ENCODE results near the gene LHFPL6. TPM values are rescaled to one million over a fixed set of nuclear protein-coding genes. Genes with fewer than 3 reads are reported as not detected.

The LHFPL6 gene
- total RNA-seq, 4 donors from 2014 or later, result 3.7 to 40.4 (median 8.0) TPM

GRCh38 chr13:39578821-39579291 is 24.1 kb downstream of the LHFPL6 start:
- TF ChIP-seq CTCF (IDR thresholded peaks at IDR 0.05) (no peak), POLR2A (IDR thresholded peaks at IDR 0.05) (no peak)
- peaks cover 0 to 13% (median 0%) of the 10 kb centered on the region in 3 donors for H3K4me1 ChIP-seq
- no peak for DNase-seq
- intact Hi-C loops (cut with DNase I), result no loop called here
- 70 to 75% methylated on average over 3 of the region's 3 CpGs for WGBS, 2 donors
- no peak overlapping the region for H3K27ac ChIP-seq
- H3K4me3 ChIP-seq, result no peak overlapping the region
- no peaks in the 10 kb centered on the region for H3K27me3 ChIP-seq
- no peaks in the 10 kb centered on the region for H3K9me3 ChIP-seq
- no peaks in the 10 kb centered on the region for H3K36me3 ChIP-seq

GRCh38 chr13:39577838-39578491 is 25.0 kb downstream of the LHFPL6 start:
- H3K27ac ChIP-seq, result no peak overlapping the region
- TF ChIP-seq POLR2A (IDR thresholded peaks at IDR 0.05) (no peak), CTCF (IDR thresholded peaks at IDR 0.05) (no peak)
- H3K36me3 ChIP-seq, result no peaks in the 10 kb centered on the region
- H3K27me3 ChIP-seq, result no peaks in the 10 kb centered on the region
- intact Hi-C loops (cut with DNase I), result no loop called here
- no peaks in the 10 kb centered on the region for H3K9me3 ChIP-seq
- WGBS, 2 donors, result 68 to 85% methylated on average over 5 of the region's 5 CpGs
- H3K4me3 ChIP-seq, result no peak overlapping the region
- peaks cover 0 to 13% (median 0%) of the 10 kb centered on the region in 3 donors for H3K4me1 ChIP-seq
- no peak for DNase-seq

- intact Hi-C loops (cut with DNase I), result no loop called here
- Histone ChIP-seq H3K36me3 (no peaks in the 10 kb centered on the region), H3K27me3 (no peaks in the 10 kb centered on the region), H3K27ac (no peak overlapping the region), H3K4me3 (no peak overlapping the region), H3K4me1 (peaks cover 0 to 13% (median 0%) of the 10 kb centered on the region in 3 donors), H3K9me3 (no peaks in the 10 kb centered on the region)
- WGBS, 2 donors, result 81 to 92% methylated on average over 2 of the region's 2 CpGs
- no peak for DNase-seq
- TF ChIP-seq CTCF (IDR thresholded peaks at IDR 0.05) (no peak), POLR2A (IDR thresholded peaks at IDR 0.05) (no peak)
Measured at GRCh38 chr13:39577203-39577602, 25.8 kb downstream of the LHFPL6 start.

GRCh38 chr13:39575641-39576238 is 27.3 kb downstream of the LHFPL6 start:
- no peaks in the 10 kb centered on the region for H3K36me3 ChIP-seq
- peaks cover 0 to 11% (median 0%) of the 10 kb centered on the region in 3 donors for H3K4me1 ChIP-seq
- no peaks in the 10 kb centered on the region for H3K27me3 ChIP-seq
- TF ChIP-seq POLR2A (IDR thresholded peaks at IDR 0.05) (no peak), CTCF (IDR thresholded peaks at IDR 0.05) (no peak)
- DNase-seq, result no peak
- no peaks in the 10 kb centered on the region for H3K9me3 ChIP-seq
- no peak overlapping the region for H3K4me3 ChIP-seq
- H3K27ac ChIP-seq, result no peak overlapping the region
- intact Hi-C loops (cut with DNase I), result no loop called here
- 76 to 90% methylated on average over 11 of the region's 11 CpGs for WGBS, 2 donors

GRCh38 chr13:39571502-39572092 is 31.4 kb downstream of the LHFPL6 start:
- 96 to 100% methylated on average over 1 to 9 of the region's 15 CpGs for WGBS, 2 donors
- Histone ChIP-seq H3K4me3 (no peak overlapping the region), H3K27me3 (no peaks in the 10 kb centered on the region), H3K27ac (no peak overlapping the region), H3K4me1 (no peaks in the 10 kb centered on the region), H3K36me3 (no peaks in the 10 kb centered on the region), H3K9me3 (no peaks in the 10 kb centered on the region)
- no peak for DNase-seq
- intact Hi-C loops (cut with DNase I), result no loop called here
- TF ChIP-seq CTCF (IDR thresholded peaks at IDR 0.05) (no peak), POLR2A (IDR thresholded peaks at IDR 0.05) (no peak)

Measured in esophagus squamous epithelium (tissue), 5 donors.